H1 (cell line): Measurements from ENCODE around the gene GCH1.

ENCODE experiments used
- ATF2 ChIP-seq: IDR thresholded peaks from 2 replicates; pipeline ENCODE4 v1.6.1; 2012; ENCODE audit warnings: low read length, inconsistent platforms
- CTCF ChIP-seq, 3 experiments: IDR thresholded peaks; 1 replicate in 2 of 3; 2 replicates in 1 of 3; pipeline versions ENCODE4 v1.5.1 to v1.6.1; 2011; ENCODE audit warnings: low read length in 3 of 3, mild to moderate bottlenecking in 3 of 3, inconsistent platforms in 2 of 3, low read depth in 1 of 3, moderate library complexity in 1 of 3; ENCODE audit not compliant: insufficient read depth in 1 of 3; ENCODE audit errors: control extremely low read depth in 1 of 3
- EZH2 ChIP-seq: fragments of 200-600 bp; sonication (generic); IDR thresholded peaks from 2 replicates; pipeline ENCODE4 v1.7.1; 2012; ENCODE audit warnings: low read depth, mild to moderate bottlenecking, moderate library complexity, low read length, inconsistent platforms; ENCODE audit not compliant: severe bottlenecking
- PHF8 ChIP-seq: fragments of 200-600 bp; sonication (generic); conservative IDR thresholded peaks from 2 replicates; pipeline ENCODE4 v1.7.1; 2012; ENCODE audit warnings: low read depth, mild to moderate bottlenecking, inconsistent platforms, low read length, moderate library complexity
- POLR2A ChIP-seq, 2 experiments: IDR thresholded peaks; 1 replicate in 1 of 2; 2 replicates in 1 of 2; pipeline ENCODE4 v1.6.1; 2011; ENCODE audit warnings: low read depth in 2 of 2, low read length in 2 of 2, mild to moderate bottlenecking in 2 of 2; ENCODE audit errors: control extremely low read depth in 1 of 2
- POLR2AphosphoS5 ChIP-seq: IDR thresholded peaks from 2 replicates; pipeline ENCODE4 v1.6.1; 2011; ENCODE audit warnings: low read depth, low read length
- RAD21 ChIP-seq, 2 experiments: IDR thresholded peaks in 1 of 2; conservative IDR thresholded peaks in 1 of 2; 2 replicates each; pipeline ENCODE4 v1.6.1; 2011; ENCODE audit warnings: low read depth in 2 of 2, low read length in 2 of 2, improper control_type of control experiment in 1 of 2, inconsistent platforms in 1 of 2, mild to moderate bottlenecking in 1 of 2, moderate library complexity in 1 of 2
- SP1 ChIP-seq: IDR thresholded peaks from 2 replicates; pipeline ENCODE4 v1.6.1; 2011; ENCODE audit warnings: low read depth, low read length

- TF ChIP-seq PHF8: no peak
- no peak for TF ChIP-seq POLR2A (IDR thresholded peaks at IDR 0.05; ENCODE audit: control extremely low read depth in 1 of 2, low read depth in 2 of 2, low read length in 2 of 2)
- TF ChIP-seq ATF2: no peak
- TF ChIP-seq EZH2: no peak
- no peak for TF ChIP-seq RAD21 (IDR thresholded peaks at IDR 0.05 in 1 of 2, conservative IDR thresholded peaks at IDR 0.05 in 1 of 2; ENCODE audit: low read depth in 2 of 2, low read length in 2 of 2)
- TF ChIP-seq CTCF (IDR thresholded peaks at IDR 0.05; ENCODE audit: control extremely low read depth in 1 of 3, insufficient read depth in 1 of 3, low read depth in 1 of 3, low read length in 3 of 3): no peak
- TF ChIP-seq SP1: no peak
- TF ChIP-seq POLR2AphosphoS5: no peak
Observed at GRCh38 chr14:54808326-54809161, 94.1 kb downstream of the GCH1 start.
